Measurements from ENCODE around the gene GLIPR1L1. TPM values are rescaled to one million over a fixed set of nuclear protein-coding genes. Genes with fewer than 3 reads are reported as not detected.
"Not testable (repeated sequence)": the region's sequence is repeated elsewhere in the genome, so short reads cannot be mapped to it uniquely, and the experiment has no call there.

The GLIPR1L1 gene
- polyA plus RNA-seq, 3 donors from 2014 or later = not detected

GRCh38 chr12:75323663-75324062, 10.8 kb upstream of the GLIPR1L1 start:
- H3K27ac Mint-ChIP-seq = no peak overlapping the region
- no peak overlapping the region for H3K4me3 Mint-ChIP-seq
- no peak for DNase-seq
- H3K36me3 Mint-ChIP-seq = no peaks in the 10 kb centered on the region
- H3K9me3 Mint-ChIP-seq = no peaks in the 10 kb centered on the region
- H3K4me1 Mint-ChIP-seq = peaks cover 0 to under 1% of the 10 kb centered on the region in 2 donors
- H3K27me3 Mint-ChIP-seq (ENCODE audit: low read depth in 3 of 3) = peaks cover 0 to 7% (median 3%) of the 10 kb centered on the region in 3 donors

GRCh38 chr12:75327642-75328041, 6.8 kb upstream of the GLIPR1L1 start:
- Mint-ChIP-seq H3K36me3 (no peaks in the 10 kb centered on the region), H3K9me3 (no peaks in the 10 kb centered on the region), H3K27me3 (ENCODE audit: low read depth in 3 of 3) (peaks cover 0 to 18% (median 0%) of the 10 kb centered on the region in 3 donors), H3K4me1 (peaks cover 10 to 18% of the 10 kb centered on the region in 2 donors), H3K27ac (no peak overlapping the region), H3K4me3 (no peak overlapping the region)
- no peak for DNase-seq

GRCh38 chr12:75329918-75330826, 4.3 kb upstream of the GLIPR1L1 start, which contains the start of gene CAPS2:
Gene CAPS2, minus strand, starts transcription at chr12:75330324. Its CDS starts 3,826 bp downstream, at chr12:75326498.
- Mint-ChIP-seq H3K27me3 (ENCODE audit: low read depth in 3 of 3) (peaks cover 0 to 29% (median 6%) of the 10 kb centered on the region in 3 donors), H3K4me1 (peaks cover 19 to 28% of the 10 kb centered on the region in 2 donors), H3K9me3 (no peaks in the 10 kb centered on the region)

GRCh38 chr12:75337905-75338304, 3.4 kb downstream of the GLIPR1L1 start:
- Mint-ChIP-seq H3K36me3 (no peaks in the 10 kb centered on the region), H3K4me3 (no peak overlapping the region), H3K4me1 (peaks cover 9 to 10% of the 10 kb centered on the region in 2 donors), H3K27ac (no peak overlapping the region), H3K9me3 (no peaks in the 10 kb centered on the region), H3K27me3 (ENCODE audit: low read depth in 3 of 3) (peaks cover 3 to 14% (median 6%) of the 10 kb centered on the region in 3 donors)
- no peak for DNase-seq

More at GRCh38 chr12:75329918-75330826, 4.3 kb upstream of the GLIPR1L1 start, which contains the start of gene CAPS2:
- no peaks in the 10 kb centered on the region for H3K36me3 Mint-ChIP-seq
- H3K4me3 Mint-ChIP-seq = peak within 1 kb of the TSS; percentile 86 to 91 (median 90)
- peak within 1 kb of the TSS; percentile 44 to 91 (median 62) for H3K27ac Mint-ChIP-seq
- DNase-seq = peak; percentile 72 to 74 (median 73)

GRCh38 chr12:75341873-75342272, 7.4 kb downstream of the GLIPR1L1 start:
- no peaks in the 10 kb centered on the region for H3K9me3 Mint-ChIP-seq
- H3K36me3 Mint-ChIP-seq = no peaks in the 10 kb centered on the region
- no peak overlapping the region for H3K4me3 Mint-ChIP-seq
- H3K4me1 Mint-ChIP-seq = no peaks in the 10 kb centered on the region
- H3K27ac Mint-ChIP-seq = no peak overlapping the region
- H3K27me3 Mint-ChIP-seq (ENCODE audit: low read depth in 3 of 3) = peaks cover 0 to 3% (median 2%) of the 10 kb centered on the region in 3 donors
- no peak for DNase-seq

GRCh38 chr12:75345531-75345930, 11.1 kb downstream of the GLIPR1L1 start:
- Mint-ChIP-seq H3K27me3 (ENCODE audit: low read depth in 3 of 3) (no peaks in the 10 kb centered on the region), H3K4me1 (peaks cover 2% of the 10 kb centered on the region in 2 donors), H3K4me3 (no peak overlapping the region), H3K36me3 (no peaks in the 10 kb centered on the region), H3K9me3 (no peaks in the 10 kb centered on the region), H3K27ac (no peak overlapping the region)
- no peak for DNase-seq

GRCh38 chr12:75346215-75346614, 11.7 kb downstream of the GLIPR1L1 start:
- not testable (repeated sequence) for H3K4me3 Mint-ChIP-seq; H3K9me3 Mint-ChIP-seq; H3K4me1 Mint-ChIP-seq; H3K27ac Mint-ChIP-seq; H3K27me3 Mint-ChIP-seq (ENCODE audit: low read depth in 3 of 3); H3K36me3 Mint-ChIP-seq; DNase-seq

GRCh38 chr12:75349946-75350345, 15.5 kb downstream of the GLIPR1L1 start:
- Mint-ChIP-seq H3K4me3 (no peak overlapping the region), H3K4me1 (peaks cover 3 to 9% of the 10 kb centered on the region in 2 donors), H3K27ac (no peak overlapping the region), H3K27me3 (ENCODE audit: low read depth in 3 of 3) (peaks cover 1 to 2% (median 2%) of the 10 kb centered on the region in 3 donors), H3K9me3 (peaks cover 5 to 10% (median 9%) of the 10 kb centered on the region in 6 donors), H3K36me3 (peaks cover 6 to 8% (median 8%) of the 10 kb centered on the region in 3 donors)
- no peak for DNase-seq

GRCh38 chr12:75350413-75350812, 15.9 kb downstream of the GLIPR1L1 start:
- Mint-ChIP-seq H3K9me3 (peaks cover 7 to 15% (median 13%) of the 10 kb centered on the region in 6 donors), H3K4me3 (no peak overlapping the region), H3K27me3 (ENCODE audit: low read depth in 3 of 3) (peaks cover 1 to 2% (median 2%) of the 10 kb centered on the region in 3 donors), H3K27ac (no peak overlapping the region), H3K36me3 (peaks cover 8 to 12% (median 10%) of the 10 kb centered on the region in 3 donors), H3K4me1 (peaks cover 3 to 9% of the 10 kb centered on the region in 2 donors)
- DNase-seq = no peak

GRCh38 chr12:75354011-75354410, 19.5 kb downstream of the GLIPR1L1 start:
- H3K9me3 Mint-ChIP-seq = peaks cover 7 to 15% (median 13%) of the 10 kb centered on the region in 6 donors

GRCh38 chr12:75360920-75361319, 26.4 kb downstream of the GLIPR1L1 start:
- Mint-ChIP-seq H3K27ac (peak overlapping the region in 1 of 6 donors; percentile 45), H3K4me3 (no peak overlapping the region), H3K36me3 (no peaks in the 10 kb centered on the region), H3K4me1 (peaks cover 0 to 7% of the 10 kb centered on the region in 2 donors), H3K9me3 (no peaks in the 10 kb centered on the region), H3K27me3 (ENCODE audit: low read depth in 3 of 3) (no peaks in the 10 kb centered on the region)
- DNase-seq = no peak

More at GRCh38 chr12:75354011-75354410, 19.5 kb downstream of the GLIPR1L1 start:
- peaks cover 3 to 9% of the 10 kb centered on the region in 2 donors for H3K4me1 Mint-ChIP-seq
- peaks cover 1 to 2% (median 2%) of the 10 kb centered on the region in 3 donors for H3K27me3 Mint-ChIP-seq (ENCODE audit: low read depth in 3 of 3)
- H3K4me3 Mint-ChIP-seq = no peak overlapping the region
- no peak overlapping the region for H3K27ac Mint-ChIP-seq
- peaks cover 8 to 12% (median 10%) of the 10 kb centered on the region in 3 donors for H3K36me3 Mint-ChIP-seq
- DNase-seq = no peak

- Mint-ChIP-seq H3K27ac (peak overlapping the region in 1 of 6 donors; percentile 46), H3K9me3 (no peaks in the 10 kb centered on the region), H3K36me3 (no peaks in the 10 kb centered on the region), H3K4me3 (no peak overlapping the region), H3K27me3 (ENCODE audit: low read depth in 3 of 3) (no peaks in the 10 kb centered on the region), H3K4me1 (peaks cover 0 to 7% of the 10 kb centered on the region in 2 donors)
- no peak for DNase-seq
These were observed 26.9 kb downstream of the GLIPR1L1 start for GRCh38 chr12:75361408-75361807.

- Mint-ChIP-seq H3K36me3 (no peaks in the 10 kb centered on the region), H3K27ac (no peak overlapping the region), H3K27me3 (ENCODE audit: low read depth in 3 of 3) (peaks cover 0 to 2% (median 0%) of the 10 kb centered on the region in 3 donors), H3K4me3 (no peak overlapping the region), H3K9me3 (no peaks in the 10 kb centered on the region), H3K4me1 (peaks cover 0 to 7% of the 10 kb centered on the region in 2 donors)
- DNase-seq = no peak
These were observed 30.4 kb downstream of the GLIPR1L1 start for GRCh38 chr12:75364919-75365318.

- H3K27me3 Mint-ChIP-seq (ENCODE audit: low read depth in 3 of 3) = peaks cover 0 to 2% (median 0%) of the 10 kb centered on the region in 3 donors
- H3K4me3 Mint-ChIP-seq = no peak overlapping the region
- H3K36me3 Mint-ChIP-seq = peaks cover 0 to 4% (median 0%) of the 10 kb centered on the region in 3 donors
- no peaks in the 10 kb centered on the region for H3K4me1 Mint-ChIP-seq
- no peak overlapping the region for H3K27ac Mint-ChIP-seq
- no peak for DNase-seq
- H3K9me3 Mint-ChIP-seq = no peaks in the 10 kb centered on the region
These were observed 32.2 kb downstream of the GLIPR1L1 start for GRCh38 chr12:75366629-75367028.

Data from immature natural killer cell (primary cell).